ENCODE measurements around the gene EHMT2. TPM values are rescaled to one million over a fixed set of nuclear protein-coding genes. Genes with fewer than 3 reads are reported as not detected.

The EHMT2 gene
- total RNA-seq, 2 donors from 2014 or later, result 113 to 121 TPM

DNA sequence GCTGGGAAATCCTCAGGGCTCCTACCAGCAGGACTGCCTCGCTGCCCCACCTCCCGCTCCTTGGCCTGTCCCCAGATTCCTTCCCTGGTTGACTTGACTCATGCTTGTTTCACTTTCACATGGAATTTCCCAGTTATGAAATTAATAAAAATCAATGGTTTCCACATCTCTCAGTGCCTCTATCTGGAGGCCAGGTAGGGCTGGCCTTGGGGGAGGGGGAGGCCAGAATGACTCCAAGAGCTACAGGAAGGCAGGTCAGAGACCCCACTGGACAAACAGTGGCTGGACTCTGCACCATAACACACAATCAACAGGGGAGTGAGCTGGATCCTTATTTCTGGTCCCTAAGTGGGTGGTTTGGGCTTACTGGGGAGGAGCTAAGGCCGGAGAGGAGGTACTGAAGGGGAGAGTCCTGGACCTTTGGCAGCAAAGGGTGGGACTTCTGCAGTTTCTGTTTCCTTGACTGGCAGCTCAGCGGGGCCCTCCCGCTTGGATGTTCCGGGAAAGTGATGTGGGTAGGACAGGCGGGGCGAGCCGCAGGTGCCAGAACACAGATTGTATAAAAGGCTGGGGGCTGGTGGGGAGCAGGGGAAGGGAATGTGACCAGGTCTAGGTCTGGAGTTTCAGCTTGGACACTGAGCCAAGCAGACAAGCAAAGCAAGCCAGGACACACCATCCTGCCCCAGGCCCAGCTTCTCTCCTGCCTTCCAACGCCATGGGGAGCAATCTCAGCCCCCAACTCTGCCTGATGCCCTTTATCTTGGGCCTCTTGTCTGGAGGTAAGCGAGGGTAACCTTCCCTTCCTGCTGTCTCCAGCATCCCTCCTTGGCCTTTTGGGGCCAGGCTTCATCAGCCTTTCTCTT lies 48.2 kb upstream of the EHMT2 start, which contains the start of gene CFB:
Gene CFB (plus strand): TSS at position 589 of the 863 bp plus-strand sequence. CDS start 127 bp downstream, at position 716.
- Mint-ChIP-seq H3K4me1 (no peaks in the 10 kb centered on the region), H3K27me3 (ENCODE audit: insufficient read depth) (peaks cover 68% of the 10 kb centered on the region), H3K9me3 (no peaks in the 10 kb centered on the region), H3K27ac (no peak within 1 kb of the TSS), H3K4me3 (no peak within 1 kb of the TSS), H3K36me3 (ENCODE audit: low read depth) (peaks cover under 1% of the 10 kb centered on the region)
- peaks cover 42% of the 10 kb centered on the region for H3K27me3 ChIP-seq (ENCODE audit: control insufficient read depth, insufficient read depth, low read length, poor library complexity, severe bottlenecking)
- DNase-seq, result peak; percentile 63
- H3K9ac ChIP-seq (ENCODE audit: extremely low read depth, low read length, poor library complexity, severe bottlenecking), result no peak within 1 kb of the TSS
- H3K27ac ChIP-seq (ENCODE audit: low read depth, low read length), result no peak within 1 kb of the TSS
- H3K9me3 ChIP-seq (ENCODE audit: control insufficient read depth, low read length), result no peaks in the 10 kb centered on the region
- TF ChIP-seq, protein P1, sequence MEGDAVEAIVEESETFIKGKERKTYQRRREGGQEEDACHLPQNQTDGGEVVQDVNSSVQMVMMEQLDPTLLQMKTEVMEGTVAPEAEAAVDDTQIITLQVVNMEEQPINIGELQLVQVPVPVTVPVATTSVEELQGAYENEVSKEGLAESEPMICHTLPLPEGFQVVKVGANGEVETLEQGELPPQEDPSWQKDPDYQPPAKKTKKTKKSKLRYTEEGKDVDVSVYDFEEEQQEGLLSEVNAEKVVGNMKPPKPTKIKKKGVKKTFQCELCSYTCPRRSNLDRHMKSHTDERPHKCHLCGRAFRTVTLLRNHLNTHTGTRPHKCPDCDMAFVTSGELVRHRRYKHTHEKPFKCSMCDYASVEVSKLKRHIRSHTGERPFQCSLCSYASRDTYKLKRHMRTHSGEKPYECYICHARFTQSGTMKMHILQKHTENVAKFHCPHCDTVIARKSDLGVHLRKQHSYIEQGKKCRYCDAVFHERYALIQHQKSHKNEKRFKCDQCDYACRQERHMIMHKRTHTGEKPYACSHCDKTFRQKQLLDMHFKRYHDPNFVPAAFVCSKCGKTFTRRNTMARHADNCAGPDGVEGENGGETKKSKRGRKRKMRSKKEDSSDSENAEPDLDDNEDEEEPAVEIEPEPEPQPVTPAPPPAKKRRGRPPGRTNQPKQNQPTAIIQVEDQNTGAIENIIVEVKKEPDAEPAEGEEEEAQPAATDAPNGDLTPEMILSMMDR (conservative IDR thresholded peaks at IDR 0.05), result no peak
- no peaks in the 10 kb centered on the region for H3K4me1 ChIP-seq (ENCODE audit: control insufficient read depth, insufficient read depth, low read length)
- 74 to 75% methylated on average over 4 to 11 of the region's 11 CpGs for WGBS, 2 experiments (ENCODE audit: insufficient coverage in 1 of 2, insufficient read length in 1 of 2)
- H3K36me3 ChIP-seq (ENCODE audit: control insufficient read depth, insufficient read depth, low read length), result peaks cover 5% of the 10 kb centered on the region
- no peak within 1 kb of the TSS for H3K4me3 ChIP-seq (ENCODE audit: low read length)

DNA sequence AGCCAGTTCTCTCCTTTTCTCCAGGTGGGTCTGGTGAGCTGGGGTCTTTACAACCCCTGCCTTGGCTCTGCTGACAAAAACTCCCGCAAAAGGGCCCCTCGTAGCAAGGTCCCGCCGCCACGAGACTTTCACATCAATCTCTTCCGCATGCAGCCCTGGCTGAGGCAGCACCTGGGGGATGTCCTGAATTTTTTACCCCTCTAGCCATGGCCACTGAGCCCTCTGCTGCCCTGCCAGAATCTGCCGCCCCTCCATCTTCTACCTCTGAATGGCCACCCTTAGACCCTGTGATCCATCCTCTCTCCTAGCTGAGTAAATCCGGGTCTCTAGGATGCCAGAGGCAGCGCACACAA lies 47.6 kb upstream of the EHMT2 start:
- H3K36me3 ChIP-seq (ENCODE audit: control insufficient read depth, insufficient read depth, low read length), result no peaks in the 10 kb centered on the region
- no peak overlapping the region for H3K9ac ChIP-seq (ENCODE audit: extremely low read depth, low read length, poor library complexity, severe bottlenecking)
- H3K27ac ChIP-seq (ENCODE audit: low read depth, low read length), result no peak overlapping the region
- DNase-seq, result no peak
- Mint-ChIP-seq H3K9me3 (no peaks in the 10 kb centered on the region), H3K4me1 (peaks cover 2% of the 10 kb centered on the region), H3K4me3 (no peak overlapping the region), H3K36me3 (ENCODE audit: low read depth) (no peaks in the 10 kb centered on the region), H3K27me3 (ENCODE audit: insufficient read depth) (peaks cover 68% of the 10 kb centered on the region), H3K27ac (no peak overlapping the region)
- no peak overlapping the region for H3K4me3 ChIP-seq (ENCODE audit: low read length)
- TF ChIP-seq, protein P1 (conservative IDR thresholded peaks at IDR 0.05), result no peak
- H3K4me1 ChIP-seq (ENCODE audit: control insufficient read depth, insufficient read depth, low read length), result no peaks in the 10 kb centered on the region
- H3K27me3 ChIP-seq (ENCODE audit: control insufficient read depth, insufficient read depth, low read length, poor library complexity, severe bottlenecking), result peaks cover 42% of the 10 kb centered on the region
- no peaks in the 10 kb centered on the region for H3K9me3 ChIP-seq (ENCODE audit: control insufficient read depth, low read length)
- WGBS, 2 experiments (ENCODE audit: insufficient coverage in 1 of 2, insufficient read length in 1 of 2), result 90 to 91% methylated on average over 4 to 9 of the region's 9 CpGs

DNA sequence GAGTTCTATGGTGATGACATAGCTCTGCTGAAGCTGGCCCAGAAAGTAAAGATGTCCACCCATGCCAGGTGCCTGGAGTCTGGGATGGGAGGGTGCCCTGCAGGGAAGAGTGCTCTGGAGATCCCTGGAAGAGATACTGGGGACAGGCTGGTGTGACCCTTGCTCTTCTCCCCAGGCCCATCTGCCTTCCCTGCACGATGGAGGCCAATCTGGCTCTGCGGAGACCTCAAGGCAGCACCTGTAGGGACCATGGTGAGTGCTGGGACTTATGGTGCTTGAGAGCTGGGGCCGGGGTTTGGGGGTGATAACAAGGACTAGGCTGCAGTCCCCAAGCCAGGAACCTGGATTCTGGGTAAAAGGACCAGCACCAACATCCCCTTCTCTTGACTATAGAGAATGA lies 46.2 kb upstream of the EHMT2 start:
- H3K27me3 ChIP-seq (ENCODE audit: control insufficient read depth, insufficient read depth, low read length, poor library complexity, severe bottlenecking), result peaks cover 46% of the 10 kb centered on the region
- Mint-ChIP-seq H3K4me1 (peaks cover 2% of the 10 kb centered on the region), H3K9me3 (no peaks in the 10 kb centered on the region), H3K36me3 (ENCODE audit: low read depth) (no peaks in the 10 kb centered on the region), H3K27ac (no peak overlapping the region), H3K4me3 (no peak overlapping the region), H3K27me3 (ENCODE audit: insufficient read depth) (peaks cover 71% of the 10 kb centered on the region)
- DNase-seq, result no peak
- H3K4me3 ChIP-seq (ENCODE audit: low read length), result no peak overlapping the region
- H3K36me3 ChIP-seq (ENCODE audit: control insufficient read depth, insufficient read depth, low read length), result no peaks in the 10 kb centered on the region
- TF ChIP-seq, protein P1 (conservative IDR thresholded peaks at IDR 0.05), result no peak
- no peak overlapping the region for H3K27ac ChIP-seq (ENCODE audit: low read depth, low read length)
- 80 to 90% methylated on average over 1 to 3 of the region's 3 CpGs for WGBS, 2 experiments (ENCODE audit: insufficient coverage in 1 of 2, insufficient read length in 1 of 2)
- H3K9ac ChIP-seq (ENCODE audit: extremely low read depth, low read length, poor library complexity, severe bottlenecking), result no peak overlapping the region
- no peaks in the 10 kb centered on the region for H3K9me3 ChIP-seq (ENCODE audit: control insufficient read depth, low read length)
- no peaks in the 10 kb centered on the region for H3K4me1 ChIP-seq (ENCODE audit: control insufficient read depth, insufficient read depth, low read length)

Measured in endodermal cell (in vitro differentiated cells).